Activated T-helper 1 cell treated with Interleukin-2 at 50 U/mL for 16 hours (primary cell): Measurements from ENCODE around the gene PPP2R5C.
"Not testable (repeated sequence)": the region's sequence is repeated elsewhere in the genome, so short reads cannot be mapped to it uniquely, and the experiment has no call there.

Experiments used
- DNase-seq: peaks from one replicate; pipeline ENCODE4 v3.0.0-alpha.2; 2020; ENCODE audit warnings: low read depth

The PPP2R5C gene

GRCh38 chr14:101781240-101782061 is 19.9 kb downstream of the PPP2R5C start:
- peak; percentile 16 for DNase-seq

DNA sequence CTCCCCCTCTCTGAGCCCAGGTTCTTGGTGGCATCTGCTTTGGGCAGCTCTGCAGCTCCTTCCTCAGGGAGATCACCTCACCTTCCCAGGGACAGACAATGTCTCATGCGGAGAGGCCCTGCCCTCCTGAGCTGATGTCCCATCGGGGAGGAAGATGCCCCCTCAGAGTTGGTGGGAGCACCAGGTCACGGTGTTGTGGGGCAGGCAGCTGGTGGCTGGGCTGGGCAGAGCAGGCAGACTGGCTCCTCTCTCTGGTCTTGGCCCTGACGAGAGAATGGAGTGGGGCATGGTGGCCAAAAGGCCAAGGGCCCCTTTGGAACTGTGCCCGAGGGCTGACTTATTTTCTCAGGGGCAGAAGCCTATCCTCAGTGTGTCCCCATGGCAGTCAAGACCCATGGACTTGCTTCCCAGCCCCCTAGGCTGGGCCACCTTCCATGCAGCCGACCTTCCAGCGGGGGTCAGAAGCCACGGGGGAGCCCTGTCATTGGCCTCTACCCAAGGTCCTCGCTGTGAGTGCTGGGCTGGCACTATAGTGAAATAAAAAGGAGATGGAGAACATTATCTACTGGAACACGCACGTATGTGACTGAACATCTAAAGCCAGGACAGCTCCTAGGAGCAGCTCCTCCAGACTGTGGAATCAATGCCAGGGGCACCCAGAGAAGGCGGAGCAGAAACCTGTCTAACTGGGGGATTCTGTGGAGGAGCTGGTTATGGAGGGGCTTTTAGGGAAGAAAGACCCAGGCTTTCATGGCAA is 21.9 kb downstream of the PPP2R5C start:
- DNase-seq, result no peak

DNA sequence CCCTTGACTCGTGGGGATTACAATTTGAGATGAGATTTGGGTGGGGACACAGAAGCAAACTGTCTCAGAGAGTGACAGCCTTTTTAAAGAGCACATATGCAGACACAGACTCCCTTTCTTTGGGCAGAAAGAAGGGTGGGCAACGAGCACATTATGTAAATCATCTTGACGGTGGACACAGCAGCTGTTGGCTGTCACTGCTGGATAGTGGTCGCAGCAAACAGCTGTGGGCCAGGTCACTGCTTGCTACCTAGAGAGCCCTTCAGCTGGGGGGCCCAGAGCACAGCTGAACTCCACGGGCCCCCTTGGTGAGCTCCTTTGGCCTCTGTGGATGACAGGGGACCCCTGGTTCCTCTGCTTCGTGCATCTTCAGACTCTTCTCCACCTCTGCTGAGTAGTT is 23.1 kb downstream of the PPP2R5C start:
- DNase-seq, result no peak

DNA sequence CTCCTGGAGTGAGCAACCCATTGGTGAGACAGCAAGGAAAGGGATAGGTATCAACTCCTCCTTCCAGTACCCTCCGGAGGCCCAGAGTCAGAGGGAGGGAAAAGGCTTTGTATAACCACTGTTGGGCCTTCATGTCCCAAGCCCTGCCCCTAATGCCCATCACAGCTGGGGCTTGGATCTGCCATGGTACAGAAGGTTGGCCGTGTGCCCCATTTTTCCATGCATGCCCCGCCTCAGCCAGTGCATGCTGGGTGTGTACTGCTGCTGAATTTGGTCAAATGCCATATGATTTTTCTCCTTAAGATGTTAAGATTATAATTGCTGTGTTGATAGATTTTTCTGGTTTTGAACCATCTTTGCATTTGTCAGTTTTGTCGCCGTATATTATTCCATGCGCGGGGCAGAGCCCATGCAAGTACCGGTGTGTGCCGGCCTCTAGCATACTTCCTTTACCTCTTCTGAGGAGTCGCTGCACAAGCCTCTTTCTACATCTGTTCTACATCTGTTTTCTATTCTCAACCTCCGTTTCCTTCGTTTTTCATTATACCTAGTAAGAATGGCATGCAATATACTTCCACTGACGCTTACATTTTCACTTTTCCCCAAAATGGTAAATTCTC is 26.6 kb downstream of the PPP2R5C start:
- DNase-seq, result no peak

GRCh38 chr14:101789222-101789621 is 27.7 kb downstream of the PPP2R5C start:
- DNase-seq, result no peak

DNA sequence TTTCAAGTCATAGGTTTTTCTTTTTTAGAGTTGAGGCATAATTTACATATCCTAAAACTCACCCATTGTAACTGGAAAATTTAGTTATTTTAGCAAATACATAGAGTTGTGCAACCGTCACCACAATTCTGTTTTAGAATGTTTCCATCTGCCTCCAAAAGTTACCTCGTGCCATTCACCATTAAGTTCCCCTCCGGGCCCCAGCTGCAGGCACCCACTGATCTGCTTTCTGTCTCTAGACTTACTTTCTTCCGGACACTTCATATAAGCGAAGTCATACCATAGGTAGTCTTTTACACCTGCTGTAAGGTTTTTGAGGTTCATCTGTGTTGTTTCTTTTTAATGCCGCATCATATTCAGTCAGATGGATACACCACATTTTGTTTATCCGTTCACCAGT is 28.7 kb downstream of the PPP2R5C start:
- DNase-seq, result no peak

DNA sequence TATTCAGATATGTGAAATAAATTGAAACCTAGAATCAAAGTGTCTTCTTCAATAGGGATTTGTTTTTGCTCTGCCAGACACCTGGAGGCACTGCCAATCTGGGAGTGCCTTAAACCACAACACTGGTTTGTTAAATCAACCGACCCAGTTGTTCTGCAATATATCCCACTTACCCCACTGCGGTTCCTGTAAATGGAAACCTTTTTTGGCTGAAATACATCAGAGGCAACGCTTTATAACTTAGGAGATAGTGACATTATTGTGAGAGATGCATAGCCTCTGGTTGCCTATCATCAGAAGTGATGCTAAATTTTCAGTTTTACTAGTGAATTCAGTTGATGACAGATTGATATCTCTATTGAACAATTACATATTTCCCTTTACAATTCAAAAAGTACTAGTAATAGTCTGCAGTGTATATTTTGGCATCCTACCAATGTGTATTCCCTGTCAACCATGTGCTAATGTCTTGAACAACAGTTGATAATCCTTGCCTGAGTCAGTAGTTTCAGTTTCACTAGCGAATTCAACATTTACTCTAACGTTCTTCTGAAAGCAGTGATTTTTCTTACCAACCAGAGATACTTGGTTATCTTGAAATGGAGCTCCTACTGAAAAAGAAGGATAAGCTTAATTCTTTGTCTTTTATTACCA is 30.5 kb downstream of the PPP2R5C start:
- DNase-seq, result no peak

- DNase-seq, result no peak
These were observed 34.5 kb downstream of the PPP2R5C start for GRCh38 chr14:101796016-101796415.

GRCh38 chr14:101796479-101796878 is 35.0 kb downstream of the PPP2R5C start:
- no peak for DNase-seq

- DNase-seq, result no peak
These were observed 36.3 kb downstream of the PPP2R5C start for GRCh38 chr14:101797856-101798255.

GRCh38 chr14:101804373-101804772 is 42.9 kb downstream of the PPP2R5C start:
- not testable (repeated sequence) for DNase-seq

- DNase-seq, result not testable (repeated sequence)
These were observed 44.7 kb downstream of the PPP2R5C start for GRCh38 chr14:101806252-101806651.

GRCh38 chr14:101808020-101808641 is 46.6 kb downstream of the PPP2R5C start:
- no peak for DNase-seq

DNA sequence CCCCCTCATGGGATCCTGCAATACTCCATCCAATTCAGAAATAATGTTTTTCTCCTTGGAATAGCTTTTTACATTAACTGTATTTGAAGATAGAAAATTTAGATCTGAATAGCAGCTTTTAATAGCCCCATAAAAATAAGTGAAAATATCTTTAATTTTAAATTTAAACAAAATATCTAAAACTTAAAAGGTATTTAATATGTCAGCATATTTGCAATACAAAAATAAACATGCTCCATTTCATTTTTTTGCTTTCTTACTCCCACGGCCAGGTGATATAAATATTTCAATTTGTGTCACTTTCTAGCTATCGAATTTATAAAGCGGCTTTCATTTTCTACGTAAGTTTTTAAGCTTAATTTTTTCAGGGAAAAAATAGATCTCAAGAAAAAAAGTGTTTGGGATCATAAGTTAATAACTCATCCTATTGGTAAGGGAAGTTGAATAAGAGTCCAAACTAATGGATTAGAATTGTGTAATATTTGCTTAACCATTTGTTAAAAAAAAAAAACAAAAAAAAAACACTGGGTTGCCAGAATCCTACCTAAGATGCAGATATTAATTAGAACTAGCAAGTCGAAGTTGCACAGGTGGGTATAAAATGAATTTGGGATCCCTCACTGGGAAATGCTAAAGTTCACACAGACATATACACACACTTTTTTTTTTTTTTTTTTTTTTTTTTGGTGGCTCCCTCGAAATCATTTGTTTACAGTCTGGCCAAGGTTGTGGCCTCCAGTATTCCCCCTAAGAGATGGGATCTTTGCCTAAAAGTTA is 47.6 kb downstream of the PPP2R5C start:
- no peak for DNase-seq

- DNase-seq, result peak; percentile 74
These were observed 48.4 kb downstream of the PPP2R5C start for GRCh38 chr14:101809671-101810514.

DNA sequence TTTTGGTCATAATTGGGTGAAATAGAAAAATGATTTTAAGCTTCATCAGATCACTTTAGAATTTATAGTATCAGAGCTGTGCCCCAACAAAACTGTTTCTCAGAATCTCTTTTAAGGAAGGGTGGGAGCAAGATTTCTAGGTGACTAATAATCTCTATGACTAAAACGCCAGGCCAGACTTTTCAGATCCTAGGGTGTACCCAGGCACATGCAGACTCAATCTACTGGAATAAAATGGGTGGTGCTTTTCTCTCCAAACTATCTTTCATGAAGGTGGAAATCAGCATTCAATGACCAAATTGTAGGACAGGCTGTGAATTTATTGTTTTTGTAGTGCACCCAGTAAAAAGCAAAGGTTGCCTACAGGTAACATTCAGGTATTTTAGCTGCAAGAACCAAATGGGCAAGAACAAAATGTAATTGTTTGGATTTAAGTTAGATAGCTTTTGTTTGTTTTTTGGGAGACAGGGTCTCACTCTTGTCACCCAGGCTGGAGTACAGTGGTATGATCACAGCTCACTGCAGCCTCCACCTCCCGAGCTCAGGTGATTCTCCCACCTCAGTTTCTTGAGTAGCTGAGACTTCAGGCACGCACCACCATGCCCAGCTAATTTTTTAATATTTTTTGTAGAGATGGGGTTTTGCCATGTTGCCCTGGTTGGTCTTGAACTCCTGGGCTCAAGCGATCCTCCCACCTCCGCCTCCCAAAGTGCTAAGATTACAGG is 49.5 kb downstream of the PPP2R5C start:
- no peak for DNase-seq

GRCh38 chr14:101812071-101812470 is 50.6 kb downstream of the PPP2R5C start:
- no peak for DNase-seq

DNA sequence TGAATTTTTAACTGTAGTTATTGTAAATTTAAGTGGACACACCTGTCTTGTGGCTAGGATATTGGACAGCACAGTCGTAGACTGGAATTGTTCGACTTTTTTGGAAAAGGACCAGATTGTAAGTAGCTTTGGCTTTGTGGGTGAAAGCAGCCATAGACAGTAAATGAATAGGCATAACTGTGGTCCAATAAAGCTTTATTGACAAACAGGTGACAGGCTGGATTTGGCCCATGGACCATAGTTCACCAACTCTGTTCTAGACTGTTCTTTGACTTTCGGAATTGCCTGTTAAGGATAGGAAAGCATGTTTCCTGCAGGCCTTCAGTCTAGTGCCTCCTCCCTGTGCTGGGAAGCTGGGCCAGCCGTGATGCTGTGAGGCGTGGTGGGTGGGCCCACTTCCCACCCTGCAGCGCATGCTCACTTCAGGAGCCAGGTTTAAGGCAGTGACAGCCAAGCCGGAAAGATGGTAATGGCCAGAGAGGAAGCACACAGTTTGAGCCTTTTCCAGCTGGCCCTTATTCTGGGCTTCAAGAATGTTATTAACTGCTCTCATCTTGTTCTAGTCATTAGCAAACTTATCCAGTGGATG is 51.8 kb downstream of the PPP2R5C start:
- DNase-seq, result no peak

- DNase-seq, result no peak
These were observed 52.3 kb downstream of the PPP2R5C start for GRCh38 chr14:101813833-101814232.
